RWPE2 (cell line): ENCODE measurements around the gene LMBR1.

ENCODE experiments used
- ATAC-seq: fragments of 200-7000 bp; cut with Tn5 transposase; 3 replicates; pipeline ENCODE4 v1.9.1; 2021; ENCODE audit warnings: low read depth
- DNase-seq: peaks from one replicate; pipeline ENCODE4 v3.0.0-alpha.2; 2020; ENCODE audit warnings: low spot score
- H3K27ac ChIP-seq: fragments of 450-650 bp; 2 replicates; pipeline ENCODE4 v1.5.1; 2017; ENCODE audit warnings: mild to moderate bottlenecking; ENCODE audit not compliant: poor library complexity, severe bottlenecking
- H3K27me3 ChIP-seq: fragments of 250-450 bp; sonication (Bioruptor Pico); 2 replicates; pipeline ENCODE4 v1.5.1; 2021; ENCODE audit warnings: mild to moderate bottlenecking, moderate library complexity; ENCODE audit not compliant: insufficient read depth, poor library complexity, severe bottlenecking
- H3K36me3 ChIP-seq: fragments of 250-450 bp; sonication (Bioruptor Pico); 2 replicates; pipeline ENCODE4 v1.5.1; 2020; ENCODE audit warnings: low read depth, mild to moderate bottlenecking, moderate library complexity
- H3K4me1 ChIP-seq: fragments of 250-450 bp; sonication (Bioruptor Pico); 2 replicates; pipeline ENCODE4 v1.5.1; 2021; ENCODE audit warnings: mild to moderate bottlenecking, moderate library complexity; ENCODE audit not compliant: insufficient read depth, poor library complexity, severe bottlenecking
- H3K4me3 ChIP-seq: fragments of 250-450 bp; sonication (Bioruptor Pico); 2 replicates; pipeline ENCODE4 v1.5.1; 2021; ENCODE audit warnings: mild to moderate bottlenecking, moderate library complexity; ENCODE audit not compliant: severe bottlenecking
- H3K9me3 ChIP-seq: fragments of 250-450 bp; sonication (Bioruptor Pico); 2 replicates; pipeline ENCODE4 v1.5.1; 2021; ENCODE audit warnings: mild to moderate bottlenecking, moderate library complexity; ENCODE audit not compliant: severe bottlenecking
- CTCF ChIP-seq: fragments of 450-650 bp; IDR thresholded peaks from one replicate; pipeline ENCODE4 v1.5.1; 2017; ENCODE audit warnings: mild to moderate bottlenecking, moderate library complexity; ENCODE audit not compliant: poor library complexity, severe bottlenecking

Gene LMBR1

GRCh38 chr7:156892081-156892800 is 742 bp downstream of the LMBR1 start:
- ATAC-seq (peak; percentile 55), DNase-seq (peak; percentile 65)
- Histone ChIP-seq H3K27me3 (no peaks in the 10 kb centered on the region), H3K4me3 (peak overlapping the region; percentile 82), H3K9me3 (peaks cover 2% of the 10 kb centered on the region), H3K36me3 (0 out of 2 replicates have a peak, but pooled peaks cover 5% of the 10 kb centered on the region), H3K4me1 (peaks cover 12% of the 10 kb centered on the region), H3K27ac (peak overlapping the region; percentile 64)
- TF ChIP-seq CTCF = no peak

GRCh38 chr7:156889746-156890145 is 3.2 kb downstream of the LMBR1 start:
- no peak overlapping the region for H3K4me3 ChIP-seq
- H3K27me3 ChIP-seq = no peaks in the 10 kb centered on the region
- peaks cover 12% of the 10 kb centered on the region for H3K4me1 ChIP-seq
- no peak for TF ChIP-seq CTCF
- ATAC-seq (no peak), DNase-seq (no peak)
- peaks cover 8% of the 10 kb centered on the region; the same call in 1 of the 2 replicates for H3K36me3 ChIP-seq
- H3K9me3 ChIP-seq = peaks cover 2% of the 10 kb centered on the region
- H3K27ac ChIP-seq = no peak overlapping the region

GRCh38 chr7:156889089-156889488 is 3.9 kb downstream of the LMBR1 start:
- no peak overlapping the region for H3K27ac ChIP-seq
- H3K4me1 ChIP-seq = peaks cover 12% of the 10 kb centered on the region
- DNase-seq = no peak
- no peak for TF ChIP-seq CTCF
- H3K27me3 ChIP-seq = no peaks in the 10 kb centered on the region
- peaks cover 8% of the 10 kb centered on the region; the same call in 1 of the 2 replicates for H3K36me3 ChIP-seq
- ATAC-seq = no peak
- H3K9me3 ChIP-seq = peaks cover 2% of the 10 kb centered on the region
- no peak overlapping the region for H3K4me3 ChIP-seq

- Histone ChIP-seq H3K4me3 (no peak overlapping the region), H3K27me3 (no peaks in the 10 kb centered on the region), H3K4me1 (peaks cover 5% of the 10 kb centered on the region), H3K27ac (no peak overlapping the region), H3K9me3 (peaks cover 2% of the 10 kb centered on the region), H3K36me3 (peaks cover 8% of the 10 kb centered on the region; the same call in 1 of the 2 replicates)
- ATAC-seq = no peak
- no peak for TF ChIP-seq CTCF
- no peak for DNase-seq
These were observed 6.8 kb downstream of the LMBR1 start for GRCh38 chr7:156886020-156886795.
